Small intestine (tissue), 7 donors: ENCODE data around the gene KCNC4. TPM values are rescaled to one million over a fixed set of nuclear protein-coding genes. Genes with fewer than 3 reads are reported as not detected.
A peak's percentile ranks its signal among the peaks of the same experiment; 100 is the strongest.

Experiments used
- DNase-seq, 2 donors: peaks; one replicate each; pipeline versions ENCODE4 v3.0.0 to v3.0.0-alpha.2; 2013
- FAIRE-seq: peaks from 2 replicates; lab custom pipeline; 2012; peaks lifted over from hg19 to GRCh38; lab: Jason Lieb, UNC
- H3K27ac ChIP-seq, 3 donors: one replicate each; pipeline ENCODE4 v1.5.1; 2013; ENCODE audit warnings: low read length in 2 of 3, mild to moderate bottlenecking in 2 of 3, control low read depth in 1 of 3, inconsistent platforms in 1 of 3, low read depth in 1 of 3, moderate library complexity in 1 of 3
- H3K27me3 ChIP-seq, 3 donors: one replicate each; pipeline ENCODE4 v1.6.1; 2013; ENCODE audit warnings: low read length in 3 of 3, inconsistent platforms in 1 of 3; ENCODE audit not compliant: control insufficient read depth in 3 of 3, insufficient read depth in 3 of 3
- H3K36me3 ChIP-seq, 3 donors: one replicate each; pipeline ENCODE4 v1.6.1; 2013; ENCODE audit warnings: low read length in 3 of 3, inconsistent platforms in 1 of 3, low read depth in 1 of 3, mild to moderate bottlenecking in 1 of 3, moderate library complexity in 1 of 3; ENCODE audit not compliant: control insufficient read depth in 3 of 3, insufficient read depth in 2 of 3
- H3K4me1 ChIP-seq, 3 donors: one replicate each; pipeline ENCODE4 v1.6.1; 2013; ENCODE audit warnings: low read length in 2 of 3, inconsistent platforms in 1 of 3, low read depth in 1 of 3, mild to moderate bottlenecking in 1 of 3, moderate library complexity in 1 of 3; ENCODE audit not compliant: control insufficient read depth in 3 of 3, insufficient read depth in 2 of 3
- H3K4me3 ChIP-seq, 3 donors: one replicate each; pipeline ENCODE4 v1.5.1; 2013; ENCODE audit warnings: low read length in 3 of 3, control low read depth in 1 of 3, inconsistent platforms in 1 of 3, low read depth in 1 of 3, mild to moderate bottlenecking in 1 of 3, moderate library complexity in 1 of 3
- H3K9me3 ChIP-seq, 2 donors: one replicate each; pipeline ENCODE4 v1.6.1; 2013; ENCODE audit warnings: low read depth in 1 of 2, low read length in 1 of 2; ENCODE audit not compliant: control insufficient read depth in 2 of 2, insufficient read depth in 1 of 2
- WGBS, 3 donors: extraction: QIAGEN DNeasy Blood & Tissue Kit; methylation state at CpG; one replicate each; pipeline ENCODE4 v1.1.7; 2013; 5-methylcytosine and 5-hydroxymethylcytosine counted together
- polyA plus RNA-seq, 4 donors: library from polyadenylated mRNA; stranded (reverse) in 3 of 4; unstranded in 1 of 4; fragments of 200-250 nt in 3 of 4; fragments of 120-200 nt in 1 of 4; gene quantifications; one replicate each; pipeline versions ENCODE4 v1.2.1 to v1.2.3, GENCODE V29; 2013
- donor health status: healthy with polysubstance abuse.
- donor health status: control.
- donor health status: control.
- donor health status: Bipolar disorder and iron deficiency.
- donor health status: healthy.

KCNC4 gene
- polyA plus RNA-seq, 4 donors: under 0.01 to 3.7 (median 2.1) TPM

DNA sequence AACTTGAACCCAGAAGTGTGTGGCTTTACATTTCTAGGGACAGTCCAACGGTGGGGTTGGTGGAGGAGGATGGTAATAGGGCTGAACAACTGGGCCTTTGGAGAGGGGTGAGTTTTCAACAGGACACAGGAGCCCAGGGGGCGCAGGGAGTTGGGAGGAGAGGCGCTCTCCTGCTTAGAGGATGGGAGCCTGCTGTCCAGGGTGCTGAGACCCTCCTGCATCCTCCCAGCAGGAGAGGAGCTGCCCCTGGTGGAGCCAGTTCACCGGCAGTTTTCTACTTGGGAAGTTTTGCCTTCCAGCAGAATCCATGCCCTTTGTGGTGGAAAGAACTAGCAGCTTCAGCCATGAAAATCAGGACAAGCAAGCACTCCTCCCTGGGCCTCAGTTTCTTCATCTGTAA lies 8.6 kb downstream of the KCNC4 start:
- WGBS, 3 donors: 80 to 89% (median 83%) methylated on average over 4 of the region's 4 CpGs
- FAIRE-seq (no peak), DNase-seq (no peak)
- H3K27me3 ChIP-seq: peaks cover 0 to 2% (median 0%) of the 10 kb centered on the region in 3 donors
- H3K9me3 ChIP-seq: no peaks in the 10 kb centered on the region
- no peak overlapping the region for H3K27ac ChIP-seq
- H3K4me1 ChIP-seq: no peaks in the 10 kb centered on the region
- H3K36me3 ChIP-seq: peaks cover 0 to 9% (median 0%) of the 10 kb centered on the region in 3 donors
- H3K4me3 ChIP-seq: no peak overlapping the region

DNA sequence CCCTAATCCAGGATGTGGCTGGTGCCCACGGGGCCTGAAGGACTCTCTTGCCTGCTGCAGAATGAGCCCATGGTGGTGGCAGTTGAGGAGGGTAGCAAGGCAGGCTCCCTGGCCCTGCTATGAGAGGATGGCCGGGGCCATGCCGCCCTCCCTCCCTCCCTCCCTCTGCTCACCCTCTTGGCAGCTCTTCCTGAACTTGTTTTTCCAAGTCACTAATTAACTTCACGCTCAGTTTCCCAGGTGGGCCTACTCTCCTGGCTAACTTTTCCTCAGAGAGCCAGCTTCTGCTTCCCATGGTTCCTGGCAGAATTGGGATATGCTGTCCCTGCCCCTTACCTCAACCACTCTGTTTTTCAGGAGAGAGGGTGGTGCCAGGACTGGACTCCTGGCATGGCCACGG lies 10.2 kb downstream of the KCNC4 start:
- peaks cover 0 to 7% (median 0%) of the 10 kb centered on the region in 3 donors for H3K36me3 ChIP-seq
- DNase-seq (peak in 1 of 2 donors; percentile 43), FAIRE-seq (no peak)
- no peaks in the 10 kb centered on the region for H3K4me1 ChIP-seq
- no peaks in the 10 kb centered on the region for H3K27me3 ChIP-seq
- H3K9me3 ChIP-seq: no peaks in the 10 kb centered on the region
- no peak overlapping the region for H3K27ac ChIP-seq
- WGBS, 3 donors: 21 to 72% (median 26%) methylated on average over 5 of the region's 5 CpGs
- H3K4me3 ChIP-seq: no peak overlapping the region

DNA sequence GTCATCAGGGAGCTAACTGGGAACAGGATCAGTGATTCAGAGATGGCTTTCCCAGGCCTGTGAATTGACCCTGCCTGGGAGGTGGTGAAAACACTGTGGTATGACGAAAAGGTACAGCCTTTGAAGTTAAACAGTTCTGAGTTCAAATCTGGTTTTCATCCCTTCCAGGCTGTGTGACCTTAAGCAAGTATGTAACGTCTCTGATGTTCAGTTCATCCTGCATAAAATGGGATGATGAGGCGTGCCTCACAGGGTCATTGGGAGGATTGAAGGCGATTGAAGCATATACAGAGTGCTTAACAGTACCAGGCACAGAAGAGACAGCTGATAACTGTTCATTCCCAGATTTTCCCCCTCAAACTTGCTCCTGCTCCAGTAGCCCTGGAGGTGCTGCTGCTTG lies 11.0 kb downstream of the KCNC4 start:
- H3K27ac ChIP-seq: no peak overlapping the region

DNA sequence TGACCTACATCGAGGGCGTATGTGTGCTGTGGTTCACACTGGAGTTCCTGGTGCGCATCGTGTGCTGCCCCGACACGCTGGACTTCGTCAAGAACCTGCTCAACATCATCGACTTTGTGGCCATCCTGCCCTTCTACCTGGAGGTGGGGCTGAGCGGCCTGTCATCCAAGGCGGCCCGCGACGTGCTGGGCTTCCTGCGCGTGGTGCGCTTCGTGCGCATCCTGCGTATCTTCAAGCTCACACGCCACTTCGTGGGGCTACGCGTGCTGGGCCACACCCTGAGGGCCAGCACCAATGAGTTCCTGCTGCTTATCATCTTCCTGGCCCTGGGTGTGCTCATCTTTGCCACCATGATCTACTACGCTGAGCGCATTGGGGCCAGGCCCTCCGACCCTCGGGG lies 13.0 kb downstream of the KCNC4 start:
- 96 to 99% (median 97%) methylated on average over 27 of the region's 27 CpGs for whole genome bisulfite sequencing, 3 donors
- peaks cover 0 to 8% (median 0%) of the 10 kb centered on the region in 3 donors for H3K36me3 ChIP-seq

More for the DNA sequence above, 11.0 kb downstream of the KCNC4 start:
- whole genome bisulfite sequencing, 3 donors: 91 to 95% (median 93%) methylated on average over 4 of the region's 4 CpGs
- DNase-seq (no peak), FAIRE-seq (no peak)
- Histone ChIP-seq H3K36me3 (peaks cover 0 to 6% (median 0%) of the 10 kb centered on the region in 3 donors), H3K9me3 (no peaks in the 10 kb centered on the region), H3K4me3 (no peak overlapping the region), H3K4me1 (no peaks in the 10 kb centered on the region), H3K27me3 (no peaks in the 10 kb centered on the region)

DNA sequence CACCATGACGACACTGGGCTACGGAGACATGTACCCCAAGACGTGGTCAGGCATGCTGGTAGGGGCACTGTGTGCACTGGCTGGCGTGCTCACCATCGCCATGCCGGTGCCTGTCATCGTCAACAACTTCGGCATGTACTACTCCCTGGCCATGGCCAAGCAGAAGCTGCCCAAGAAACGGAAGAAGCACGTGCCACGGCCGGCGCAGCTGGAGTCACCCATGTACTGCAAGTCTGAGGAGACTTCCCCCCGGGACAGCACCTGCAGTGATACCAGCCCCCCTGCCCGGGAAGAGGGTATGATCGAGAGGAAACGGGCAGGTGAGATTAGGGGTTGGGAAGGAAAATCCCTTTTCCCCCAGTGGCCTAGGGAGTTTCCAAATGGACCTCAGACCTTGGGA lies 13.5 kb downstream of the KCNC4 start:
- no peaks in the 10 kb centered on the region for H3K27me3 ChIP-seq
- 93 to 96% (median 94%) methylated on average over 17 of the region's 17 CpGs for WGBS, 3 donors
- no peak overlapping the region for H3K27ac ChIP-seq
- H3K9me3 ChIP-seq: no peaks in the 10 kb centered on the region
- FAIRE-seq: no peak
- peaks cover 0 to 8% (median 0%) of the 10 kb centered on the region in 3 donors for H3K36me3 ChIP-seq
- no peaks in the 10 kb centered on the region for H3K4me1 ChIP-seq
- no peak for DNase-seq
- H3K4me3 ChIP-seq: no peak overlapping the region

More for the DNA sequence above, 13.0 kb downstream of the KCNC4 start:
- Histone ChIP-seq H3K9me3 (no peaks in the 10 kb centered on the region), H3K27ac (no peak overlapping the region), H3K27me3 (no peaks in the 10 kb centered on the region), H3K4me1 (no peaks in the 10 kb centered on the region), H3K4me3 (no peak overlapping the region)
- no peak for FAIRE-seq
- DNase-seq: no peak

DNA sequence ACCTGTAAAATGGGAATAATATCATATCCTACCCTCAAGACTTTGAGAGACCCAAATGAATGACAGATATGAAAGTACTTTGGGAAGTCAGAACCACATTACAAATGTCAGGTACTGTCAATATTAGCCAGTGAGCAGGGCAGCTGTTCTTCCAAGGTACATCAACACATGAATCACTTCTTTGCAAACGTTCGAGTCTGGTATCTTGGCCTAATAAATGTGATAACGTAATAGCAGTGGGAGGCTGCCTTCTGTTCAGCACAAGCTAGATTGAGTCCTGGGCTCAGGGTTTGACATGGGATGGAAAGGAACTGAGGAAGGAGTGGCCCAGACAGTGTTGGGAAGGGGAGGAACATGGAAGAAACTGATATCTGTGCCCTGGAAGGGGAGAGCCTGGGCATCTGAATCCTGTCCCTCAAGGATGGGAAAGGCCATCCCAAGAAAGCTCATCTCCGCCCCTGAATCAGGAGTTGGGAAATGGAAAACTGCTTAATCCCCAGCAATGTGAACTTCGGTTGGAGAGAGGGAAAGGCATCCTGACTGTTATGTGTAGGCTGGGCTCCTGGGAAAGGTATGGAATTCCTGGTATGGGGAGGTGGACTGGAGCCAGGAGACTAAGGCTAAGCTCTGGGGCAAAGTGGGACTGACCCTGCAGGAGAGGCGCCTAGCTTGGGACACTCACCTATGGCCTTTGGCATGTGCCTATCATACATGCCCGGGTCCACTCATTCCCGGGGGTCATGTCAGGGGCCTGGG lies 14.3 kb downstream of the KCNC4 start:
- Histone ChIP-seq H3K4me1 (no peaks in the 10 kb centered on the region), H3K9me3 (no peaks in the 10 kb centered on the region), H3K27ac (no peak overlapping the region), H3K4me3 (no peak overlapping the region), H3K36me3 (peaks cover 0 to 9% (median 0%) of the 10 kb centered on the region in 3 donors), H3K27me3 (no peaks in the 10 kb centered on the region)
- FAIRE-seq (no peak), DNase-seq (peak in 1 of 2 donors; percentile 37)
- WGBS, 3 donors: 42 to 70% (median 61%) methylated on average over 8 of the region's 8 CpGs

DNA sequence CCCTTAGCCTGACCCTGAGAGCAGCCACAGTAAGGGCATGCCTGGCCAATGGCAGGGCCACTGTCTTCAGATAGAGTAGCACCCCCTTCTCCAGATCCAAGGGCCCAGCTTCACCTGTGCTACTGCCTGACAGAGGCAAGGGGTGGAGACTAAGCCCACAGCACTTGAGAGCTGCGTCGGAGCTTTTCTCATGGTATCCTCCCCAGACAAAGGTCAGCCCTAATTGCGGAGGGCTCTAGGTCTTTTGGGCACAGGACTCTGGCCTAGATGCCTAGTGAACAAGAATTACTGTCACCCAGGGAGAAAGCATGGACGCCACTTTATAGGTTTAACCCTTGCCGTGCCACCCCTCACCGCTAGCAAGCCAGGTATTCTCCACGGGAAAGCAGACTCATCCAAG lies 15.1 kb downstream of the KCNC4 start:
- 13 to 40% (median 31%) methylated on average over 7 of the region's 7 CpGs for WGBS, 3 donors
- Histone ChIP-seq H3K4me3 (no peak overlapping the region), H3K27me3 (no peaks in the 10 kb centered on the region), H3K9me3 (no peaks in the 10 kb centered on the region), H3K27ac (no peak overlapping the region), H3K36me3 (peaks cover 0 to 10% (median 0%) of the 10 kb centered on the region in 3 donors), H3K4me1 (no peaks in the 10 kb centered on the region)
- DNase-seq: peak; percentile 47 to 58
- FAIRE-seq: no peak

DNA sequence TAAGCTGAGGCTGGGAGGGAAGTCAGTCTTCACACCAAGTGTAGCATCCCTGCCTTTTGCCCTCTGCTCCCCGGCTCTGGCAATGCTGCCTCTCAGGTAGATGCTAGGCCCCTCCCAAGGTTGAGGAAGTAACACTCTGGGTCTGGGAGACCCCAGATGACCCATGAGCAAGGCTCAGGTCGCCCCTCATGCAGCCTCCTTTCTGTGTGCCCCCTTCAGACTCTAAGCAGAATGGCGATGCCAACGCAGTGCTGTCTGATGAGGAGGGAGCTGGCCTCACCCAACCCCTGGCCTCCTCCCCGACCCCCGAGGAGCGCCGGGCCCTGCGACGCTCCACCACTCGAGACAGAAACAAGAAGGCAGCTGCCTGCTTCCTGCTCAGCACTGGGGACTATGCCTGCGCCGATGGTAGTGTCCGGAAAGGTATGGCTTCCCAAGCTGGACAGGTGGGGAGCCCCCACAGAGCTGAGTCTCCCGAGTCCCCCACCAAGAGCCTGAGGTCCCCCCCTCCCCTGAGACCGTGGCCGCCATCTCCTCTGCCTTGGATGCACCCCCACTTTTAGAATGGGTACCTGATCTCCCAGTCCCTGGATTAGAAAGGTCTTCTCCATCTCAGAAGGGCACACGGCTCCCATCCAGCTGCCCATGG lies 15.8 kb downstream of the KCNC4 start:
- Histone ChIP-seq H3K27me3 (no peaks in the 10 kb centered on the region), H3K4me1 (no peaks in the 10 kb centered on the region), H3K4me3 (no peak overlapping the region), H3K9me3 (no peaks in the 10 kb centered on the region), H3K27ac (no peak overlapping the region), H3K36me3 (peaks cover 0 to 10% (median 0%) of the 10 kb centered on the region in 3 donors)
- 86 to 90% (median 87%) methylated on average over 18 of the region's 18 CpGs for WGBS, 3 donors
- DNase-seq: no peak
- FAIRE-seq: no peak
